OCI-LY7 (cell line): Measurements from ENCODE around the gene CCT7. TPM values are rescaled to one million over a fixed set of nuclear protein-coding genes. Genes with fewer than 3 reads are reported as not detected.

Source experiments
- BruUV-seq: library from RNA; stranded (reverse); fragments of 400-500 nt; replicated peaks from 2 replicates; lab custom pipeline; 2021; lab: Mats Ljungman, UMichigan
- CTCF ChIA-PET: fragments of 300-600 bp; sonication (Branson Sonifier 250); formaldehyde crosslinking; loops from one replicate; lab custom pipeline; 2022; ENCODE audit warnings: antibody characterized with exemption; ENCODE audit not compliant: unreplicated experiment; lab: Charles Lee
- POLR2A ChIA-PET: fragments of 300-600 bp; sonication (Branson Sonifier 250); formaldehyde crosslinking; loops from one replicate; lab custom pipeline; 2022; ENCODE audit warnings: antibody characterized with exemption; lab: Charles Lee
- DNase-seq: peaks from one replicate; pipeline ENCODE4 v3.0.0-alpha.2; 2015; ENCODE audit warnings: low spot score
- H2AFZ ChIP-seq: fragments of 200-600 bp; sonication (generic), shearing (Covaris generic); 2 replicates; pipeline ENCODE4 v1.6.1; 2014; ENCODE audit warnings: mild to moderate bottlenecking, antibody characterized with exemption, low read length, moderate library complexity
- H3K27ac ChIP-seq: fragments of 200-600 bp; sonication (generic); 2 replicates; pipeline ENCODE4 v1.5.1; 2014; ENCODE audit warnings: mixed run types, low read depth, mild to moderate bottlenecking, moderate library complexity, low read length, inconsistent platforms; ENCODE audit not compliant: poor library complexity, severe bottlenecking
- H3K36me3 ChIP-seq: fragments of 200-600 bp; sonication (generic); 2 replicates; pipeline ENCODE4 v1.6.1; 2014; ENCODE audit warnings: mild to moderate bottlenecking, antibody characterized with exemption, low read length, moderate library complexity, mixed read lengths; ENCODE audit not compliant: insufficient read depth
- H3K4me1 ChIP-seq: fragments of 200-600 bp; sonication (generic); 2 replicates; pipeline ENCODE4 v1.5.1; 2014; ENCODE audit warnings: mild to moderate bottlenecking, low read length; ENCODE audit not compliant: insufficient read depth, poor library complexity, severe bottlenecking
- H3K4me2 ChIP-seq: fragments of 200-600 bp; sonication (generic); 2 replicates; pipeline ENCODE4 v1.6.1; 2014; ENCODE audit warnings: mild to moderate bottlenecking, low read length
- H3K4me3 ChIP-seq: fragments of 200-600 bp; sonication (generic); 2 replicates; pipeline ENCODE4 v1.5.1; 2014; ENCODE audit warnings: mild to moderate bottlenecking, low read depth, low read length; ENCODE audit not compliant: poor library complexity, severe bottlenecking
- H3K79me2 ChIP-seq: fragments of 200-600 bp; sonication (generic); 2 replicates; pipeline ENCODE4 v1.6.1; 2016; ENCODE audit warnings: low read depth, mild to moderate bottlenecking, low read length, moderate library complexity, mixed read lengths; ENCODE audit not compliant: insufficient read depth
- H3K9me2 ChIP-seq: fragments of 200-600 bp; sonication (generic); 2 replicates; pipeline ENCODE4 v1.6.1; 2016; ENCODE audit warnings: mild to moderate bottlenecking, low read length, mixed read lengths; ENCODE audit not compliant: insufficient read depth
- H3K9me3 ChIP-seq: fragments of 200-600 bp; sonication (generic); 2 replicates; pipeline ENCODE4 v1.6.1; 2014; ENCODE audit warnings: mild to moderate bottlenecking, mixed run types, low read length, mixed read lengths
- H4K20me1 ChIP-seq: fragments of 200-600 bp; sonication (generic); 2 replicates; pipeline ENCODE4 v1.6.1; 2014; ENCODE audit warnings: mild to moderate bottlenecking, antibody characterized with exemption, low read length, moderate library complexity, mixed read lengths; ENCODE audit not compliant: insufficient read depth
- EZH2phosphoT487 ChIP-seq: fragments of 200-600 bp; sonication (generic); IDR thresholded peaks from 2 replicates; pipeline ENCODE4 v1.6.1; 2018; ENCODE audit warnings: low read depth, borderline replicate concordance, mild to moderate bottlenecking, mixed run types, antibody characterized with exemption, low read length, moderate library complexity, mixed read lengths
- intact Hi-C: fragments of 100-400 bp; cut with micrococcal nuclease; formaldehyde crosslinking; loops from one replicate; pipeline ENCODE4 v1.10.0; 2022; ENCODE audit not compliant: unreplicated experiment
- total RNA-seq, 2 experiments: library from RNA; depleted of rRNA in 1 of 2; stranded (reverse); fragments of >200 nt in 1 of 2; shearing (Covaris generic) in 1 of 2; gene quantifications; 2 replicates each; pipeline ENCODE4 v1.2.3, GENCODE V29; 2014 to 2022
- TF ChIP-seq, protein P1 (sequence below): fragments of 200-600 bp; sonication (generic); conservative IDR thresholded peaks from 2 replicates; pipeline ENCODE4 v1.5.1; 2014; ENCODE audit warnings: mild to moderate bottlenecking, antibody characterized with exemption, low read length, moderate library complexity, mixed read lengths

The CCT7 gene
- total RNA-seq, 2 experiments from 2014 or later: 334 to 347 TPM

GRCh38 chr2:73246850-73247249 is 12.7 kb downstream of the CCT7 start:
- no TSS peak for BruUV-seq
- Histone ChIP-seq H3K36me3 (peaks cover 97% of the 10 kb centered on the region), H3K27ac (no peak overlapping the region), H4K20me1 (peaks cover 18% of the 10 kb centered on the region), H2AFZ (no peak overlapping the region), H3K9me2 (no peaks in the 10 kb centered on the region), H3K79me2 (peaks cover 15% of the 10 kb centered on the region; the same call in 1 of the 2 replicates), H3K4me1 (no peaks in the 10 kb centered on the region), H3K4me2 (no peak overlapping the region), H3K4me3 (no peak overlapping the region), H3K9me3 (no peaks in the 10 kb centered on the region)
- TF ChIP-seq, protein P1, sequence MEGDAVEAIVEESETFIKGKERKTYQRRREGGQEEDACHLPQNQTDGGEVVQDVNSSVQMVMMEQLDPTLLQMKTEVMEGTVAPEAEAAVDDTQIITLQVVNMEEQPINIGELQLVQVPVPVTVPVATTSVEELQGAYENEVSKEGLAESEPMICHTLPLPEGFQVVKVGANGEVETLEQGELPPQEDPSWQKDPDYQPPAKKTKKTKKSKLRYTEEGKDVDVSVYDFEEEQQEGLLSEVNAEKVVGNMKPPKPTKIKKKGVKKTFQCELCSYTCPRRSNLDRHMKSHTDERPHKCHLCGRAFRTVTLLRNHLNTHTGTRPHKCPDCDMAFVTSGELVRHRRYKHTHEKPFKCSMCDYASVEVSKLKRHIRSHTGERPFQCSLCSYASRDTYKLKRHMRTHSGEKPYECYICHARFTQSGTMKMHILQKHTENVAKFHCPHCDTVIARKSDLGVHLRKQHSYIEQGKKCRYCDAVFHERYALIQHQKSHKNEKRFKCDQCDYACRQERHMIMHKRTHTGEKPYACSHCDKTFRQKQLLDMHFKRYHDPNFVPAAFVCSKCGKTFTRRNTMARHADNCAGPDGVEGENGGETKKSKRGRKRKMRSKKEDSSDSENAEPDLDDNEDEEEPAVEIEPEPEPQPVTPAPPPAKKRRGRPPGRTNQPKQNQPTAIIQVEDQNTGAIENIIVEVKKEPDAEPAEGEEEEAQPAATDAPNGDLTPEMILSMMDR: no peak
- TF ChIP-seq EZH2phosphoT487: no peak
- ChIA-PET CTCF (no interaction called here), POLR2A (interaction anchor here (0.7 to 1.8 kb wide), 6 partner anchors 9 to 139 kb away, joined by 3 to 5 read pairs (median 4); partner anchors contain the start of genes ALMS1, CCT7 and PRADC1)
- no peak for DNase-seq
- intact Hi-C loops: no loop called here

GRCh38 chr2:73249636-73250035 is 15.5 kb downstream of the CCT7 start:
- no TSS peak for BruUV-seq
- Histone ChIP-seq H2AFZ (no peak overlapping the region), H3K9me2 (no peaks in the 10 kb centered on the region), H3K4me3 (no peak overlapping the region), H3K36me3 (peaks cover 98% of the 10 kb centered on the region), H3K4me1 (no peaks in the 10 kb centered on the region), H3K4me2 (no peak overlapping the region), H4K20me1 (peaks cover 11% of the 10 kb centered on the region), H3K27ac (no peak overlapping the region), H3K79me2 (no peaks in the 10 kb centered on the region), H3K9me3 (no peaks in the 10 kb centered on the region)
- ChIA-PET CTCF (no interaction called here), POLR2A (interaction anchor here (0.7 to 2.6 kb wide), 4 partner anchors 11 to 37 kb away, joined by 3 to 7 read pairs (median 6); partner anchors contain the start of genes CCT7 and PRADC1)
- no peak for DNase-seq
- TF ChIP-seq, protein P1: no peak
- intact Hi-C loops: no loop called here
